Lung (tissue), 12 donors: ENCODE results near the gene MFAP4. TPM values are rescaled to one million over a fixed set of nuclear protein-coding genes. Genes with fewer than 3 reads are reported as not detected.
A peak's percentile ranks its signal among the peaks of the same experiment; 100 is the strongest.

ENCODE experiments used
- ATAC-seq: fragments of 200-7000 bp; cut with Tn5 transposase; one replicate; pipeline ENCODE4 v1.9.1; 2020; ENCODE audit warnings: moderate number of reproducible peaks; ENCODE audit not compliant: insufficient read depth, low FRiP score
- DNase-seq, 3 donors: peaks; one replicate each; pipeline ENCODE4 v3.0.0-alpha.2; 2013 to 2017
- H3K27ac ChIP-seq, 2 donors: one replicate each; pipeline ENCODE4 v1.5.1; 2013; ENCODE audit warnings: mild to moderate bottlenecking in 2 of 2, moderate library complexity in 2 of 2, control low read depth in 1 of 2, inconsistent platforms in 1 of 2, low read depth in 1 of 2, low read length in 1 of 2
- H3K27me3 ChIP-seq, 3 donors: one replicate each; pipeline ENCODE4 v1.5.1; 2013; ENCODE audit warnings: low read length in 2 of 3; ENCODE audit not compliant: control insufficient read depth in 3 of 3, insufficient read depth in 3 of 3
- H3K36me3 ChIP-seq, 4 donors: one replicate each; pipeline ENCODE4 v1.5.1; 2013; ENCODE audit warnings: low read length in 4 of 4, mild to moderate bottlenecking in 1 of 4, moderate library complexity in 1 of 4; ENCODE audit not compliant: control insufficient read depth in 4 of 4, insufficient read depth in 4 of 4
- H3K4me1 ChIP-seq, 5 donors: one replicate each; pipeline ENCODE4 v1.5.1; 2013; ENCODE audit warnings: low read length in 5 of 5, mild to moderate bottlenecking in 2 of 5, moderate library complexity in 1 of 5; ENCODE audit not compliant: control insufficient read depth in 5 of 5, insufficient read depth in 5 of 5
- H3K4me3 ChIP-seq: one replicate; pipeline ENCODE4 v1.5.1; 2013; ENCODE audit warnings: mild to moderate bottlenecking, control low read depth, moderate library complexity
- H3K9ac ChIP-seq, 2 donors: one replicate each; pipeline ENCODE4 v1.5.1; 2013; ENCODE audit warnings: low read length in 2 of 2, control low read depth in 1 of 2; ENCODE audit not compliant: insufficient read depth in 1 of 2
- H3K9me3 ChIP-seq, 4 donors: one replicate each; pipeline ENCODE4 v1.5.1; 2013; ENCODE audit warnings: low read length in 3 of 4, mild to moderate bottlenecking in 1 of 4, moderate library complexity in 1 of 4; ENCODE audit not compliant: control insufficient read depth in 4 of 4, insufficient read depth in 3 of 4
- WGBS, 2 donors: extraction: QIAGEN DNeasy Blood & Tissue Kit; methylation state at CpG; one replicate each; pipeline ENCODE4 v1.1.7; 2013; 5-methylcytosine and 5-hydroxymethylcytosine counted together
- polyA plus RNA-seq, 2 donors: library from polyadenylated mRNA; stranded (reverse); fragments of 200-250 nt; gene quantifications; one replicate each; pipeline ENCODE4 v1.2.1, GENCODE V29; 2013
- total RNA-seq, 2 donors: library from RNA; depleted of rRNA in 1 of 2; stranded (reverse); fragments of >200 nt in 1 of 2; gene quantifications; one replicate each; pipeline ENCODE4 v1.2.1, GENCODE V29; 2014 to 2021
- TF ChIP-seq, protein P1 (sequence below): IDR thresholded peaks from 2 replicates; pipeline ENCODE4 v1.5.1; 2012; ENCODE audit warnings: mild to moderate bottlenecking; ENCODE audit errors: control extremely low read depth, extremely low read depth
- donor health status: control.
- donor health status: control.
- donor health status: Bipolar disorder and iron deficiency.
- donor health status: healthy.
- donor health status: DM: yes; HTN: yes; CAD: no.

Gene MFAP4
- total and polyA plus RNA-seq, 4 donors, result 45.7 to 156 (median 92.2) TPM

DNA sequence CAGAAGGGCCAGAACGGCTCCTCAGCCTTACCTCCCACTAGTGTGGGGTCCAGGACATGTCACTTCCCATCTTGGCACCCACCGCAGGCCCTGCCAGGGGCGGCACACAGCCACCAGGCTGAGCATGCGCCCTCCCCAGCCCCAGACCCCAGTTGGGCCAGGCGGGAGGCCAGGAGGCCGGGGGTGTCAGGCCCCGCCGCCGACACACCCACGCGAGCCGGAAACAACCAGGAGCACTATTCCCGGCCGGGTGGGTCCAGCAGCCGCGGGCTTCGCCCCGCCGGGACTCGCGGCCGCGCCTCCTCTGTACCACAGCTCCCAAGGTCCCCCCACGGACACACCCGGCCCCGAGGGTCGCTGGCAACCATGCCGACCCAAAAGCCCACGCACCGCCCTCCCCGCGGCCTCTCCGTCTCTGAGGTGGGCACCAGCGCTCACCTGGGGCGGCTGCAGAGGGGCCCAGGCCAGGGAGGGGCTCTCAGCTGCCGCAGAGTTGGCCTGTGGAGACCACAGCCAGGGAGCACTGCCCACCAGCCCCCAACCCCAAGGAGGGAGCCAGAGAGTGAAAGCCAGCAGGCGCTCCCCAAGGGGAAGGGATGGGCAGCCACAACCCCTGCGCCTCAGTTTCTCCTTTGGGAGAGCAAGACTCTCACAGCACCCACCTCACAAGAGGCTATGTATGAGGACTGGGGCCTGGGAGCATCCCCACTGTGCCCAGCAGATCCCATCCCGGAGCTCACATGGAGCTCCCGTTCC, 42.5 kb downstream of the MFAP4 start:
- Histone ChIP-seq H3K27me3 (no peaks in the 10 kb centered on the region), H3K9me3 (no peaks in the 10 kb centered on the region), H3K4me1 (peaks cover 0 to 13% (median 10%) of the 10 kb centered on the region in 5 donors), H3K36me3 (peaks cover 0 to 2% (median 0%) of the 10 kb centered on the region in 4 donors), H3K27ac (no peak overlapping the region), H3K4me3 (no peak overlapping the region), H3K9ac (no peak overlapping the region)
- DNase-seq (peak in 1 of 3 donors; percentile 13), ATAC-seq (no peak)
- TF ChIP-seq, protein P1, sequence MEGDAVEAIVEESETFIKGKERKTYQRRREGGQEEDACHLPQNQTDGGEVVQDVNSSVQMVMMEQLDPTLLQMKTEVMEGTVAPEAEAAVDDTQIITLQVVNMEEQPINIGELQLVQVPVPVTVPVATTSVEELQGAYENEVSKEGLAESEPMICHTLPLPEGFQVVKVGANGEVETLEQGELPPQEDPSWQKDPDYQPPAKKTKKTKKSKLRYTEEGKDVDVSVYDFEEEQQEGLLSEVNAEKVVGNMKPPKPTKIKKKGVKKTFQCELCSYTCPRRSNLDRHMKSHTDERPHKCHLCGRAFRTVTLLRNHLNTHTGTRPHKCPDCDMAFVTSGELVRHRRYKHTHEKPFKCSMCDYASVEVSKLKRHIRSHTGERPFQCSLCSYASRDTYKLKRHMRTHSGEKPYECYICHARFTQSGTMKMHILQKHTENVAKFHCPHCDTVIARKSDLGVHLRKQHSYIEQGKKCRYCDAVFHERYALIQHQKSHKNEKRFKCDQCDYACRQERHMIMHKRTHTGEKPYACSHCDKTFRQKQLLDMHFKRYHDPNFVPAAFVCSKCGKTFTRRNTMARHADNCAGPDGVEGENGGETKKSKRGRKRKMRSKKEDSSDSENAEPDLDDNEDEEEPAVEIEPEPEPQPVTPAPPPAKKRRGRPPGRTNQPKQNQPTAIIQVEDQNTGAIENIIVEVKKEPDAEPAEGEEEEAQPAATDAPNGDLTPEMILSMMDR, result no peak
- WGBS, 2 donors, result 79 to 91% methylated on average over 24 to 40 of the region's 40 CpGs

GRCh38 chr17:19343671-19344151, 43.3 kb downstream of the MFAP4 start:
- no peak overlapping the region for H3K27ac ChIP-seq
- no peak for ATAC-seq
- peak in 1 of 3 donors; percentile 10 for DNase-seq
- no peak overlapping the region for H3K9ac ChIP-seq
- no peak overlapping the region for H3K4me3 ChIP-seq
- peaks cover 0 to 2% (median 0%) of the 10 kb centered on the region in 4 donors for H3K36me3 ChIP-seq
- WGBS, 2 donors, result 84 to 90% methylated on average over 13 of the region's 13 CpGs
- H3K27me3 ChIP-seq, result no peaks in the 10 kb centered on the region
- peaks cover 0 to 13% (median 10%) of the 10 kb centered on the region in 5 donors for H3K4me1 ChIP-seq
- no peaks in the 10 kb centered on the region for H3K9me3 ChIP-seq
- TF ChIP-seq, protein P1, result no peak

- ATAC-seq (no peak), DNase-seq (peak in 1 of 3 donors; percentile 11)
- no peaks in the 10 kb centered on the region for H3K27me3 ChIP-seq
- H3K9ac ChIP-seq, result no peak overlapping the region
- peaks cover 0 to 2% (median 0%) of the 10 kb centered on the region in 4 donors for H3K36me3 ChIP-seq
- no peak overlapping the region for H3K4me3 ChIP-seq
- H3K4me1 ChIP-seq, result peaks cover 0 to 14% (median 10%) of the 10 kb centered on the region in 5 donors
- H3K9me3 ChIP-seq, result no peaks in the 10 kb centered on the region
- no peak overlapping the region for H3K27ac ChIP-seq
- WGBS, 2 donors, result 80 to 86% methylated on average over 7 of the region's 7 CpGs
- TF ChIP-seq, protein P1, result no peak
These were observed 43.7 kb downstream of the MFAP4 start for GRCh38 chr17:19343256-19343630.
